Activated CD4-positive, alpha-beta memory T cell treated with anti-CD3 and anti-CD28 coated beads for 36 hours (primary cell): Measurements from ENCODE around the gene ADCY10. TPM values are rescaled to one million over a fixed set of nuclear protein-coding genes. Genes with fewer than 3 reads are reported as not detected.

ENCODE experiments used
- CTCF ChIA-PET: fragments of 350-600 bp; sonication (Branson Sonifier 250); formaldehyde crosslinking; loops from one replicate; lab custom pipeline; 2021; ENCODE audit warnings: antibody characterized with exemption, inconsistent platforms; lab: Charles Lee
- POLR2A ChIA-PET: fragments of 350-600 bp; sonication (Branson Sonifier 250); formaldehyde crosslinking; loops from one replicate; lab custom pipeline; 2021; ENCODE audit warnings: antibody characterized with exemption; lab: Charles Lee
- DNase-seq: peaks from one replicate; pipeline ENCODE4 v3.0.0-alpha.2; 2020
- H3K27ac Mint-ChIP-seq: one replicate; pipeline ENCODE4 v1.8.0; 2021; ENCODE audit warnings: mixed read lengths
- H3K27me3 Mint-ChIP-seq: one replicate; pipeline ENCODE4 v1.8.0; 2021; ENCODE audit warnings: mixed read lengths
- H3K36me3 Mint-ChIP-seq: one replicate; pipeline ENCODE4 v1.8.0; 2021; ENCODE audit warnings: mixed read lengths
- H3K4me1 Mint-ChIP-seq: one replicate; pipeline ENCODE4 v1.8.0; 2021; ENCODE audit warnings: low read depth, mixed read lengths
- H3K4me3 Mint-ChIP-seq: one replicate; pipeline ENCODE4 v1.8.0; 2021; ENCODE audit warnings: mild to moderate bottlenecking, mixed read lengths
- H3K9me3 Mint-ChIP-seq: one replicate; pipeline ENCODE4 v1.8.0; 2021; ENCODE audit warnings: mixed read lengths
- intact Hi-C: fragments of 100-400 bp; cut with micrococcal nuclease; formaldehyde crosslinking; loops from one replicate; pipeline ENCODE4 v1.15.1; 2023
- total RNA-seq, 2 experiments: library from RNA; stranded (reverse); gene quantifications; one replicate each; pipeline ENCODE4 v1.2.3, GENCODE V29; 2021

ADCY10 gene
- total RNA-seq, 2 experiments from 2014 or later, result 0.05 TPM; not detected in 1

- no peak overlapping the region for H3K27ac Mint-ChIP-seq
- ChIA-PET CTCF (no interaction called here), POLR2A (no interaction called here)
- no peak overlapping the region for H3K4me3 Mint-ChIP-seq
- no peak for DNase-seq
- H3K36me3 Mint-ChIP-seq, result peaks cover 7% of the 10 kb centered on the region
- H3K4me1 Mint-ChIP-seq, result peaks cover 12% of the 10 kb centered on the region
- intact Hi-C loops, result no loop called here
- no peaks in the 10 kb centered on the region for H3K27me3 Mint-ChIP-seq
- H3K9me3 Mint-ChIP-seq, result no peaks in the 10 kb centered on the region
Observed at GRCh38 chr1:167926486-167926997, 12.6 kb upstream of the ADCY10 start.

DNA sequence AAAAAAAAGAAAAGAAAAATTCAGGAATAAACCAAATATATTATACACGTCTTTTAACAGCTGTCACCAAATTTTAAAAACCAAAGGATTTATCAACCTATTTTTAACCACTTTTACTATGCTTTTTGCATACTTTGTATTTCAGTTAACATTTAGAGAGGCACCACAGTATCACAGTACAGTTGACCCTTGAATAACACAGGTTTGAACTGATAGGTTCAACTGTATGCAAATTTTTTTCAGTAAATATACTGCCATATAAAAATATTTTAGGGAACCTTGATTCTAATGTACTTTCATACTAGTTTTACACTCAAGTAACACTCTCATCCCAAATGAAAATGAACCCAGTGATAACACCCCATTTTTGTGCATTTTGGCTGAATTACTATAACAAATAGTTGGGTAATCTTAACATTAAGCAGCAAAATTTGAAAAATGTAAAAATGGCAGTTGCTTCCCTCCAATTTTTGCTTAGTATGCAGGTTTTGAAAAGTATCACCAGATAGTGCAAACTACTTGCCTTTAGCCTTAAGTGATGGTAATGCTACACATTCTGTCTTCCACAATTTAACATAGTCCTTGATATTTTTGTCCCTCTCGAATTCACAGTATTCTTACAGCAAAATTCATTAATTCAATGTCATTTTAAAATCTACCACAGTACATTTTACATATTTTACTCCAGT lies 10.8 kb upstream of the ADCY10 start:
- no peaks in the 10 kb centered on the region for H3K9me3 Mint-ChIP-seq
- H3K27ac Mint-ChIP-seq, result no peak overlapping the region
- H3K27me3 Mint-ChIP-seq, result no peaks in the 10 kb centered on the region
- H3K36me3 Mint-ChIP-seq, result peaks cover 7% of the 10 kb centered on the region
- H3K4me3 Mint-ChIP-seq, result no peak overlapping the region
- CTCF ChIA-PET, result no interaction called here
- intact Hi-C loops, result no loop called here
- DNase-seq, result no peak
- POLR2A ChIA-PET, result no interaction called here
- H3K4me1 Mint-ChIP-seq, result peaks cover 12% of the 10 kb centered on the region

DNA sequence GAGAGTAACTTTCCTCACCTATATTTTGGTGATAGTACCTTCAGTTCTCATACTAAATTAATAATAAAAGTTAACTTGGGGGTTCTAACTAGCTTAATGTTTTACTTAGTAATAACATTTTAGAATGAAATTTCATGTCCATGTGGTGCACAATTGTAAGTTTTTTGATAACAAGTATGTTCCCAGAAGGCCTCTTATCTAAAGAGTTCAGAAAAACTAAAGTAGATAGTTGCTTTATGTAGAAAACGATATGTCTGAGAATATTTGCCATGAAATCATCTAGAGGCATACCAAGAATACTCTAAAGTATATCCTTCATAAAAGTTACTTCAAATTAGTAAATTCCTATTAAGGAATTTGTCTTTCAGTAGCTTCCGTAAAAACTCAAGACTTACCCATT lies 10.2 kb upstream of the ADCY10 start:
- Mint-ChIP-seq H3K9me3 (no peaks in the 10 kb centered on the region), H3K4me3 (no peak overlapping the region), H3K27ac (no peak overlapping the region), H3K36me3 (peaks cover 7% of the 10 kb centered on the region), H3K27me3 (no peaks in the 10 kb centered on the region), H3K4me1 (peaks cover 12% of the 10 kb centered on the region)
- intact Hi-C loops, result no loop called here
- no peak for DNase-seq
- POLR2A ChIA-PET, result no interaction called here
- CTCF ChIA-PET, result no interaction called here

DNA sequence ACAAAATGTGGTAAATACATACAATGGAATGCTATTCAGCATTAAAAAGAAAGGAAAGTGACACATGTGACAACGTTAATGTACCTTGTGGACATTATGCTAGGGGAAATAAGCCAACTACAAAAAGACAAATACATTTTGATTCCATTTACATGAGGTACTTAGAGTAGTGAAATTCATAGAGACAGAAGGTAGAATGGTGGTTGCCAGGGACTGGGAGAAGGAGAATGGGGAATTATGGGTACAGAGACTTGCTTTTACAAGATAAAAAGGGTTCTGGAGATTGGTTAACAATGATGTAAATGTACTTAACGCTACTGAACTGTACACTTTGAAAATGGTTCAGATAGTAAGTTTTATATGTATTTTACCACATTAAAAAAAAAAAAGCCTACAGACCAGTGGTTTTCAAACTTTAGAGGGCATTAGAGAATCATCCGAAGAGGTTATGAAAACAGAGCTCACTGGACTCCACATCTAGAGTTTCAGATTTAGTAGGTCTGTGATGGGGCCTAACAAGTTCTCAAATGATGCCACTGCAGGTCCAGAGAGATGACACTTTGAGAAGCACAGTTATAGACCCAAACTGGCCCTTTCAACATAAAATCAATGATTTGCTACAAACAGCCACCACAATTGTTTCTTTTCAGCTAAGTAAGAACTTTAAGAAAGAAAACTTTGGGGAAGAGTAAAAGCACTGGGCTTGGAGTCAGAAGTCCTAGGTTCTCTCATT lies 9.6 kb upstream of the ADCY10 start:
- no peaks in the 10 kb centered on the region for H3K27me3 Mint-ChIP-seq
- H3K4me3 Mint-ChIP-seq, result no peak overlapping the region
- H3K27ac Mint-ChIP-seq, result no peak overlapping the region
- H3K36me3 Mint-ChIP-seq, result peaks cover 7% of the 10 kb centered on the region
- peaks cover 12% of the 10 kb centered on the region for H3K4me1 Mint-ChIP-seq
- no peak for DNase-seq
- intact Hi-C loops, result no loop called here
- no peaks in the 10 kb centered on the region for H3K9me3 Mint-ChIP-seq
- POLR2A ChIA-PET, result no interaction called here
- CTCF ChIA-PET, result no interaction called here

- H3K9me3 Mint-ChIP-seq, result no peaks in the 10 kb centered on the region
- no peak overlapping the region for H3K27ac Mint-ChIP-seq
- CTCF ChIA-PET, result no interaction called here
- intact Hi-C loops, result no loop called here
- peaks cover 9% of the 10 kb centered on the region for H3K36me3 Mint-ChIP-seq
- peaks cover 12% of the 10 kb centered on the region for H3K4me1 Mint-ChIP-seq
- H3K27me3 Mint-ChIP-seq, result no peaks in the 10 kb centered on the region
- POLR2A ChIA-PET, result no interaction called here
- no peak overlapping the region for H3K4me3 Mint-ChIP-seq
- DNase-seq, result no peak
Observed at GRCh38 chr1:167922611-167923074, 8.7 kb upstream of the ADCY10 start.

GRCh38 chr1:167922023-167922422 lies 8.1 kb upstream of the ADCY10 start:
- H3K27me3 Mint-ChIP-seq, result no peaks in the 10 kb centered on the region
- peaks cover 11% of the 10 kb centered on the region for H3K36me3 Mint-ChIP-seq
- no peak for DNase-seq
- intact Hi-C loops, result no loop called here
- CTCF ChIA-PET, result no interaction called here
- POLR2A ChIA-PET, result no interaction called here
- H3K4me3 Mint-ChIP-seq, result no peak overlapping the region
- H3K27ac Mint-ChIP-seq, result no peak overlapping the region
- peaks cover 7% of the 10 kb centered on the region for H3K4me1 Mint-ChIP-seq
- H3K9me3 Mint-ChIP-seq, result no peaks in the 10 kb centered on the region

GRCh38 chr1:167916766-167917511 lies 3.0 kb upstream of the ADCY10 start:
- Mint-ChIP-seq H3K36me3 (peaks cover 7% of the 10 kb centered on the region), H3K9me3 (no peaks in the 10 kb centered on the region), H3K27me3 (no peaks in the 10 kb centered on the region), H3K27ac (no peak overlapping the region), H3K4me1 (peaks cover 1% of the 10 kb centered on the region), H3K4me3 (no peak overlapping the region)
- ChIA-PET CTCF (interaction anchor here (0.6 to 1.0 kb wide), 2 partner anchors 20 to 165 kb away, joined by 5 to 6 read pairs; no protein-coding TSS in a partner anchor), POLR2A (interaction anchor here (1.0 kb wide), 1 partner anchor 19 kb away, joined by 3 read pairs; no protein-coding TSS in a partner anchor)
- no peak for DNase-seq
- intact Hi-C loops, result no loop called here

- no peaks in the 10 kb centered on the region for H3K9me3 Mint-ChIP-seq
- no peak overlapping the region for H3K4me3 Mint-ChIP-seq
- intact Hi-C loops, result no loop called here
- peaks cover 7% of the 10 kb centered on the region for H3K36me3 Mint-ChIP-seq
- CTCF ChIA-PET, result interaction anchor here (0.9 kb wide), 1 partner anchor 167 kb away, joined by 3 read pairs; no protein-coding TSS in a partner anchor
- no peak overlapping the region for H3K27ac Mint-ChIP-seq
- no peaks in the 10 kb centered on the region for H3K27me3 Mint-ChIP-seq
- POLR2A ChIA-PET, result no interaction called here
- no peak for DNase-seq
- H3K4me1 Mint-ChIP-seq, result no peaks in the 10 kb centered on the region
Observed at GRCh38 chr1:167915569-167915968, 1.6 kb upstream of the ADCY10 start.

DNA sequence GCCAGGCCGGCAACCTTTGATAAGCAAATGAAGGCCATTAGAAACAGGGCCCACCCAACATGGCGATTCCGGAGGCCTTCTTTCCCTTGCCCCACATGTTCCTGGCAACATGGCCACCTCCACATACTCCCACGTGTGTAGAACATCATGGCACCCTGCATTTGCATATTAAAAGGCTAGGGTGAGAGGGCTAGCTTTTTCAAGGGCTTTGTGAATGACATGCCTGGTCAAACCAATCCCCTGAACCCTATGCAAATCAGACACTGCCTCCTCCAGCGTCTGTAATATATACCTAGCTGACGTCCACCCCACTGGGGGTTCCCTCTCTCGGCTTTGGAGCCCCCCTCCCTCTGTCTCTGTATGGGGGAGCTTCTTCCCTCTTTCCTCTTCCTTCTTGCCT lies 1.6 kb downstream of the ADCY10 start:
- no peak overlapping the region for H3K4me3 Mint-ChIP-seq
- H3K27ac Mint-ChIP-seq, result no peak overlapping the region
- intact Hi-C loops, result no loop called here
- no peaks in the 10 kb centered on the region for H3K4me1 Mint-ChIP-seq
- H3K36me3 Mint-ChIP-seq, result peaks cover 6% of the 10 kb centered on the region
- H3K27me3 Mint-ChIP-seq, result no peaks in the 10 kb centered on the region
- ChIA-PET POLR2A (no interaction called here), CTCF (no interaction called here)
- H3K9me3 Mint-ChIP-seq, result peaks cover 10% of the 10 kb centered on the region
- DNase-seq, result no peak

DNA sequence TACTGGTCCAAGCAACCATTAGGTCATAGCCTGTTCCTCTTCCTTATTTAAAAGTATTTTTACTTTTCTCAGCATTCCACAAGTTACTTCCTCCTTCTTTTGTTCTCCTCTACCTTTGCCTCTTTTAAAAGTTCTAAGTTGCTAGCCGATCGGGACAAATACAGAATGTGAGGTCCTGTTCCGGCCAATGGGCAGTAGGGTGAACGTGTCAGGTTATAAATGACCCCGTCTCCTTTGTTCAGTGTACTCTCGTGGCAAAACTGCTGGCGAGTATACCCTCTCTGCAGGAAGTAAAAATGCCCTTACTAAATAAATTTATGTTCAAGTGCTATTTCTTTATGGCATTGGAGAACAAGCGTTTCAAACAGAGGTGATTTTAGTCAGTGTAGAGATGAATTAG lies 2.5 kb downstream of the ADCY10 start:
- DNase-seq, result no peak
- Mint-ChIP-seq H3K36me3 (no peaks in the 10 kb centered on the region), H3K4me3 (no peak overlapping the region), H3K27me3 (no peaks in the 10 kb centered on the region), H3K4me1 (no peaks in the 10 kb centered on the region), H3K27ac (no peak overlapping the region), H3K9me3 (peaks cover 10% of the 10 kb centered on the region)
- intact Hi-C loops, result no loop called here
- CTCF ChIA-PET, result no interaction called here
- POLR2A ChIA-PET, result no interaction called here

DNA sequence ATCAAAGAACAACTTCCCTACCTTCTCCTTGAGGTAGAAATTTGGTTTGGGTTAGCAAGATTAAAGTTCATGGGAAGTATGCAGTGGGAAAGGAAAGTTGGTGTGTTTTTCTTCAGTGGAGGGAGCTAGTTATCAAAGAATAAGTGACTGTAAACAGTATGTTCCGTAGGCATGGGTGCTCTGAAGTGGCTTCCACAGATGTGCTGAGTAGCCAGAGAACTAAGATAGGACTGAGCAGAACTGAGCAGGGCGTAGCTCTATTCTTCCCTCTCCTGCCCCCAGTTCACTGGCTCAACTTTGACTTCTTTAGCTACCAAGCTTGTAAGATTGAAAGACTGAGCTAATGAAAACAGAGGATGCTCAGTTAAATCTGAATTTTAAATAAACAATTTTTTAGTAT lies 3.4 kb downstream of the ADCY10 start:
- H3K4me1 Mint-ChIP-seq, result no peaks in the 10 kb centered on the region
- H3K36me3 Mint-ChIP-seq, result no peaks in the 10 kb centered on the region
- intact Hi-C loops, result no loop called here
- no peak overlapping the region for H3K27ac Mint-ChIP-seq
- H3K4me3 Mint-ChIP-seq, result no peak overlapping the region
- POLR2A ChIA-PET, result no interaction called here
- H3K9me3 Mint-ChIP-seq, result peaks cover 10% of the 10 kb centered on the region
- CTCF ChIA-PET, result interaction anchor here (0.8 to 1.0 kb wide), 2 partner anchors 172 to 173 kb away, joined by 3 read pairs; no protein-coding TSS in a partner anchor
- no peak for DNase-seq
- H3K27me3 Mint-ChIP-seq, result no peaks in the 10 kb centered on the region

DNA sequence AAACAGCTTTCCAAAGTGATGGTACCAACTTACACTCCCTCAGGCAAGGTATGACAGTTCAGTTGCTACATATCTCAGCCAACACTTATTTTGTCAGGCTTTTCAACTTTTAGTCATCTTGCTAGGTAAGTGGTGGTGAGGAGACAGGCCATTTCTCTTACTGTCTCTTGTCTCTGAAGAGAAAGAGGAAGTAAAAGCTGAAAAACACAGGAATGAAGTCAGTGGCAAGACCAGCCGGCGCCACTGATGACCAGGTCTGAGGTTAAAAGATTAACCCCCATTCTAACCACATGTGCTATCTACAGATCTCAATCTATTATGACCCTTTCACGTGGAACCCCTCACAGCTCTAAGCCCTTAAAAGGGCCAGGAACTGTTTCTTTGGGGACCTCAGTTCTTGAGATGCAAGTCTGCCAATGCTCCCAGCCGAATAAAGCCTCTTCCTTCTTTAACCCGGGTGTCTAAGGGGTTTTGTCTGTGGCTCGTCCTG lies 4.2 kb downstream of the ADCY10 start:
- intact Hi-C loops, result no loop called here
- no peak overlapping the region for H3K27ac Mint-ChIP-seq
- peaks cover 10% of the 10 kb centered on the region for H3K9me3 Mint-ChIP-seq
- peaks cover 2% of the 10 kb centered on the region for H3K27me3 Mint-ChIP-seq
- H3K36me3 Mint-ChIP-seq, result no peaks in the 10 kb centered on the region
- H3K4me1 Mint-ChIP-seq, result no peaks in the 10 kb centered on the region
- no peak for DNase-seq
- ChIA-PET CTCF (interaction anchor here (1.0 kb wide), 1 partner anchor 174 kb away, joined by 3 read pairs; no protein-coding TSS in a partner anchor), POLR2A (no interaction called here)
- H3K4me3 Mint-ChIP-seq, result no peak overlapping the region
